Activated T-helper 1 cell treated with Interleukin-2 at 50 U/mL for 16 hours (primary cell): Measurements from ENCODE around the gene GIT2.

Experiments used
- DNase-seq: peaks from one replicate; pipeline ENCODE4 v3.0.0-alpha.2; 2020; ENCODE audit warnings: low read depth

Gene GIT2

DNA sequence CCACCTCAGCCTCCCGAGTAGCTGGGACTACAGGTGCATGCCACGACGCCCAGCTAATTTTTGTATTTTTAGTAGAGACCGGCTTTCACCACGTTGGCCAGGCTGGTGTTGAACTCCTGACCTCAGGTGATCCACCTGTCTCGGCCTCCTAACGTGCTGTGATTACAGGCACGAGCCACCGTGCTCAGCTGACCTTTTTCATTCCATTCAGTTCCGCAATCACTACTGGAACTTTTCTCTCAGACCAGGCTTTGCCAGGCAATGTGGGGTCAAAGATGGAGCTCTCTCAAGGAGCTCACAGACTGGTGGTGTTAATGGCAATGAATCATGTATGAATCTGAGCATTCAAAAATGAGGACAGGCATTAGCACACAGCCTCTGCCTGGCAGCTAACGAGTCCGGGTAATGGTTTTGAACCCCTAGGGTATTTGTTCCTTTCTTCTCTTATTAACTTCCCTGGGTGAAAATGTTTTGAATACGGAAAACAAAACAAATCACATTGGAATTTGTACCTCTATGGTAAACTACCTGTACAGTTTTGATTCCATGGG lies 105.5 kb downstream of the GIT2 start:
- DNase-seq: no peak

DNA sequence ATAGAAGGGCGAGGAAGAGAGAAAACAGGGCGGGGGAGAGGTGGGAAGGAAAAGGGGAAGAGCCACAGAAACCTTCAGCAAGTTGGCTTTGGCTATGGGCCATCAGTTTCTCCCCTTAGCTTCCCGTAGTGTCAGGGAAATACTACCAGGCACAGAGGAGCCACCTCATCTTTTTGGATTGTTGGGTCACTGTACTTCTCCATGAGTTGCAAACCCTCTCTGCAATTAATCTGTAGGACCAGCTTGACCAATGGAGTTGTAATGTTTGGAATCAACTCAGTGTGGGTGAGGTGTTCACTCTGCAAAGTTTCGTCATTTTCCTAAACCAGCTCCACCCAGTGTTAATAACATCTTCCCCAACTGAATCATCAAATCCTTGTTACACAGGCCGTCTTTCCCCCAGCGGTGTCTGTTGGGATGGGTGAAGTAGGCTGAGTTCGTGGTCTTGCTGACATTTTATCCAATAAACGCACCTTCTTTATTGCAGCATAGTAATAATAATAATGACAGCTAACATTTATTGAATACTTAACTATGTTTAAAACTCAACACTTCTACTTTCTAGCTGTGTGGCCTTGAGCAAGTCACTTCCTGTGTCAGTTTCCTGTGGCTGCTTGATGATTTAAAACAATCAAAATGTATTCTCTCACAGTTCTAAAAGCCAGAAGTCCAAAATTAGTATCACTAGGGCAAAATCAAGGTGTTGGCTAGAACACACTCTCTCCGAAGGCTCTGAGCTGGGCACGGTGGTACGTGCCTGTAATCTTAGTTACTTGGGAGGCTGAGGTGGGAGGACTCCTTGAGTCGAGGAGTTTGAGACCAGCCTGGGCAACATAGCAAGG lies 107.8 kb downstream of the GIT2 start:
- no peak for DNase-seq

DNA sequence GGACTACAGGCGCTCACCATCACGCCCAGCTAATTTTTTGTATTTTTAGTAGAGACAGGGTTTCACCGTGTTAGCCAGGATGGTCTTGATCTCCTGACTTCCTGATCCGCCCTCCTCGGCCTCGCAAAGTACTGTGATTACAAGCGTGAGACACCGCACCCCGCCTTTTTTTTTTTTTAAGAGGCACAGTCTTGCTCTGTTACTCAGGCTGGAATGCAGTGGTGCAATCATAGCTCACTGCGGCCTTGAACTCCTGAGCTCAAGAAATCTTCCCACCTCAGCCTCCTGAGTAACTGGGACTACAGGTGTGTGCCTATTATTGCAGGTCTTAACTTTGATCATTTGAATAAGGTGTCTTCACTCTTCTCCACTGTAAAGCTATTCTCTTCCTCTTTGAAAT lies 110.6 kb downstream of the GIT2 start:
- no peak for DNase-seq

DNA sequence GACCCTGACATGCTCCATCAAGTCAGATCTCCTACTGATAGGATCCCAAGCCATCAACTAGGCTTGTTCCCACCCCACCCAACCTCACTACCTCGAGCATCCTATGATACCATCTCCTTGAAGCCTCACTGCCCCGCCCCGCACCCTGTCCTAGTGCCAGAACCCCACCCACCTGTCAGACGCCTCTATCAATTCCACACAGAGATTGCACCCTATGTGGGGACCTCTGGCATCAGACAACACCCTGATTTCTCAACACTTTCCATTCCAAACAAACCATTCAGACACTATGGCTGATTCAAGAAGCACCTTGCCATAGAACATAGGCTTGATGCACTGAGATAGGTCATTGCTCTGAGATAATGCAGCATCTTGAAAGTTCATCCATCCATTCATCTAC lies 112.7 kb downstream of the GIT2 start:
- DNase-seq: no peak

DNA sequence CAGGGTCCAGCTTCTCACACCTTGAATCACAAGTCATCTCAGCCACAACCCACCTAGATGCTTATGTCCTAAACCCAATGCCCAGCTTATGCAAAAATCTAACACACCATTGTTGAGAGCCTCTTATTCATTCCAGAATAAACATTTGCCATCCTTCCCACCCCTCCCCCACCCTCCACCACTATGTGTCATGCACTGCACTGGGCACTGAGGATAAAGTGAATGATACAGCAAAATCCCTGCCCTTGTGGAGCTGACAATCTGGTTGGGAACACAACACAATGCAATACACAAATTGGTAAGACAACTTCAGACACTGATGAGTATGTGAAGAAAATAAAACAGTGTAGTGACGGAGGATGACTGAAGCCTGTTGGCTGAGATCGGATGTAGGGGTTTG lies 114.4 kb downstream of the GIT2 start:
- DNase-seq: no peak

DNA sequence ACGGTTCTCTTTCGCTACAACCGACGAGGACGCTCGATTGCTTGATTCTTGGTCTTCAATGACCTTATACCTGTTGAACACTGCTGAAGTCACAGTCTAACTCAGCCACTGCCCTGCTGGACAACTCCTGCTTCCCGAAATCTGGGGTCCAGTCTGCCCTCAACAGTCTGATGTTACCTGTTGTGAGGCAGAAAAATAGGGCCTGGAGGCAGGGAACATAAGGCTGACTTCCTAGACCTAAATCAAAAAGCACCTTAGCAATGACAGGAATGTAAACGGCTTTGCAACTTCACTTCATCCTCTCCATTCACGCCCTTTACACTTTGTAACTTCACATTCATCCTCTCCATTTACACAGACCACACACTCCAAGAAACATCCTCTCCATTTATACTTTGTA lies 115.2 kb downstream of the GIT2 start:
- no peak for DNase-seq

DNA sequence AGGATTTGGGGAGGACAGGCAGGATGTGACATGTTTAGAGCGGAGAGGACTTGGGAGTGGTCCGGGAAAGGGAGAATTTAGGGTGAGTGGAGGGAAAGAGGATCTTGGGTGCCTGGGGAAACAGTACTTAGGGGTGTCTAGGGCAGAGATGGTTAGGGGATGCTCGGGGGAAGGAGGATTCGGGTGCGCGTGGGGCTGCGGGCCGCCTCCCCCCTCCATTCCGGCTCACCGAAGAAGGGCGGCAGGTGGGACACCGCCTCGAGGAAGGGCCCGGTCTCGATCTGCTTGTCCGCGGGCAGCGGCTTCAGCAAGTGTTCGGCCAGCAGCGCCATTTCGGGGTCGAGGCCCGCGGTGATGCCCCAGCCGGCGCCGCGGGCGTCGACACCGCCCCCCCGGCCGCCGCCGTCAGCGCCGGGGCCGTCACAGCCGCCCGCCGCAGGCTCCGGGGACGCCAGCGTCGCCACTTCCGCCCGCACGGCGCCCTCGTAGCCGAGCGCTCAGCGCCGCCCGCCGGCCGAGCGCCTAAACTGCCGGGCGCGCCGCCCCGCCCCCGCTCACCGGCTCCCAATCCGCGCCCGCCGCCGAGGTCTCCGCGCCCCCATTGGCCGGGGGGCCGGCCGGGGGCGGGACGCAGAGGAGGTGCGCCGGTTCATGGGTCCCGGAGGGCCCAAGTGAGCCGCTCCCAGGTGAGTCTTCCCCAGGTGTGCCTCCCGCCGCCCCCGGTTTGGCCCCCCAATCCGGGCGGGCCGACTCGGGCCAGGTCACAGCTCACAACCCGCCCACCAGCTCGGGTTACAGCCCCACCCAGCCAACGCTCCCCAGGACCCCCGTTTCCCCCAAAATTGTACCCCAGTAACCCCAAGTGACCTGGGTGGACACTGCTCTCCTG lies 115.9 kb downstream of the GIT2 start, which contains the start of gene GLTP:
TSS of gene GLTP (minus strand) at position 499 of the 889 bp plus-strand sequence. CDS start at position 332, 167 bp downstream.
- peak; percentile 91 for DNase-seq
